ENCODE measurements around the gene SLC49A3. TPM values are rescaled to one million over a fixed set of nuclear protein-coding genes. Genes with fewer than 3 reads are reported as not detected.

SLC49A3 gene
- total RNA-seq, 1 experiment from 2014 or later: 6.9 TPM

DNA sequence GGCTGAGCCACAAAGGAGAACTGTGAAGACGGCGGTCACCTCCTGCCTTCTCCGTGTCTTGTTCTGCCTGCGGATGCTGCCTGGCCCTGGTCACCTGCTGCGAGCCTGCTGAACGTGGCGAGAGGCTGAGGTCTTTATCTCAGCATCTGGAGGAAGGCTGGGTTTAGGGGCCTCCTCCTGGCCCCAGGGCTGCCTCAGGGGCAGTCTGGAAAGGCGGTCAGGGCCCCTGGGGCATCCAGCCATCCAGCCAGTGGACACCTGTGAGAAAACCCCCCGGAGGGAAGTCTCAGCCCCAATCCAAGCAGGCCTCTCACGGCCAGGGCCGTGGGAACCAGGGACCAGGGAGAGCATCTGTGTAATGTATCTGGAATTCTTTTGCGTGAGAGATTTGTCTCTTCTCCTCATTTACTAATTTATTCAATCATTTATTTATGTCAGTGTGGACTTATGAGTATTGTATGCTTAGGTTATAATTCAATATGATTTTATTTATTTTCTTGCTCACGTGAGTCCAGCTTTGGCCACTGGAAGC, 52.3 kb downstream of the SLC49A3 start:
- no peak overlapping the region for H3T11ph ChIP-seq (ENCODE audit: low read length)
- no peak overlapping the region for H2BK15ac ChIP-seq (ENCODE audit: low read depth, low read length)
- peaks cover 23 to 24% of the 10 kb centered on the region in 2 experiments for H3K9me3 Mint-ChIP-seq
- no peak overlapping the region for H3K4me2 ChIP-seq (ENCODE audit: insufficient read depth, insufficient read length, low read length)
- no peak overlapping the region for H4K91ac ChIP-seq (ENCODE audit: insufficient read length, low read depth, low read length)
- no peaks in the 10 kb centered on the region for H3K23me2 ChIP-seq (ENCODE audit: insufficient read length, low read depth, low read length, poor library complexity, severe bottlenecking)
- H3K23ac ChIP-seq (ENCODE audit: insufficient read length, low read depth, low read length): no peak overlapping the region
- WGBS (ENCODE audit: extremely low coverage, insufficient read length, low lambda C conversion rate): no CpG with 5 or more reads among the region's 13 CpGs
- H3K14ac ChIP-seq (ENCODE audit: insufficient read depth, low read length): no peak overlapping the region
- no peak overlapping the region for H3K9ac ChIP-seq (ENCODE audit: extremely low read depth, insufficient read length, low read length)
- no peaks in the 10 kb centered on the region for H3K4me1 ChIP-seq (ENCODE audit: insufficient read depth, low read length)
- no peak overlapping the region for H3K4ac ChIP-seq (ENCODE audit: low read depth, low read length)
- H3K18ac ChIP-seq (ENCODE audit: insufficient read length, low read depth, low read length): no peak overlapping the region
- H3K4me3 Mint-ChIP-seq: no peak overlapping the region
- no peaks in the 10 kb centered on the region for H3K27me3 ChIP-seq (ENCODE audit: insufficient read depth, low read length)
- H3K36me3 Mint-ChIP-seq (ENCODE audit: insufficient read depth in 1 of 3, low read depth in 3 of 3): peaks cover 0 to 15% (median 12%) of the 10 kb centered on the region in 3 experiments; a peak in 5 of 7 replicates
- no peak for DNase-seq
- H3K27ac Mint-ChIP-seq: no peak overlapping the region
- H3K79me1 ChIP-seq (ENCODE audit: insufficient read depth, low read depth, low read length, poor library complexity, severe bottlenecking): no peaks in the 10 kb centered on the region
- no peaks in the 10 kb centered on the region for H4K20me1 ChIP-seq (ENCODE audit: control insufficient read depth, insufficient read depth, insufficient read length)
- no peak overlapping the region for H4K8ac ChIP-seq (replicated peaks; ENCODE audit: insufficient read length, low read depth, low read length)
- no peaks in the 10 kb centered on the region for H3K4me1 Mint-ChIP-seq
- no peaks in the 10 kb centered on the region for H3K9me3 ChIP-seq (ENCODE audit: control insufficient read depth, low read depth, low read length)
- no peak overlapping the region for H2BK120ac ChIP-seq (ENCODE audit: low read depth, low read length, poor library complexity, severe bottlenecking)
- H2AFZ ChIP-seq (ENCODE audit: low read length): no peak overlapping the region
- H2BK5ac ChIP-seq (ENCODE audit: insufficient read length, low read length): no peak overlapping the region
- H3K79me2 ChIP-seq (ENCODE audit: insufficient read depth, low read length): no peaks in the 10 kb centered on the region
- H2BK12ac ChIP-seq (ENCODE audit: insufficient read length, low read depth, low read length): no peak overlapping the region
- TF ChIP-seq, protein P1, sequence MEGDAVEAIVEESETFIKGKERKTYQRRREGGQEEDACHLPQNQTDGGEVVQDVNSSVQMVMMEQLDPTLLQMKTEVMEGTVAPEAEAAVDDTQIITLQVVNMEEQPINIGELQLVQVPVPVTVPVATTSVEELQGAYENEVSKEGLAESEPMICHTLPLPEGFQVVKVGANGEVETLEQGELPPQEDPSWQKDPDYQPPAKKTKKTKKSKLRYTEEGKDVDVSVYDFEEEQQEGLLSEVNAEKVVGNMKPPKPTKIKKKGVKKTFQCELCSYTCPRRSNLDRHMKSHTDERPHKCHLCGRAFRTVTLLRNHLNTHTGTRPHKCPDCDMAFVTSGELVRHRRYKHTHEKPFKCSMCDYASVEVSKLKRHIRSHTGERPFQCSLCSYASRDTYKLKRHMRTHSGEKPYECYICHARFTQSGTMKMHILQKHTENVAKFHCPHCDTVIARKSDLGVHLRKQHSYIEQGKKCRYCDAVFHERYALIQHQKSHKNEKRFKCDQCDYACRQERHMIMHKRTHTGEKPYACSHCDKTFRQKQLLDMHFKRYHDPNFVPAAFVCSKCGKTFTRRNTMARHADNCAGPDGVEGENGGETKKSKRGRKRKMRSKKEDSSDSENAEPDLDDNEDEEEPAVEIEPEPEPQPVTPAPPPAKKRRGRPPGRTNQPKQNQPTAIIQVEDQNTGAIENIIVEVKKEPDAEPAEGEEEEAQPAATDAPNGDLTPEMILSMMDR (conservative IDR thresholded peaks at IDR 0.05): no peak
- H3K27ac ChIP-seq (ENCODE audit: insufficient read length, low read depth, low read length): no peak overlapping the region
- H3K27me3 Mint-ChIP-seq (ENCODE audit: low read depth): peaks cover 13% of the 10 kb centered on the region
- no peak overlapping the region for H3K56ac ChIP-seq (ENCODE audit: insufficient read length, low read depth, low read length)
- H2BK20ac ChIP-seq (ENCODE audit: low read depth, low read length, poor library complexity, severe bottlenecking): no peak overlapping the region
- H2AK5ac ChIP-seq (ENCODE audit: insufficient read length, low read length): no peak overlapping the region
- no peak overlapping the region for H4K5ac ChIP-seq (ENCODE audit: insufficient read length, low read depth, low read length)
